Posterior cingulate gyrus (tissue), 11 donors: ENCODE results near the gene HECW1.
"Not testable (repeated sequence)": the region's sequence is repeated elsewhere in the genome, so short reads cannot be mapped to it uniquely, and the experiment has no call there.

Experiments
- DNase-seq, 10 donors: peaks; one replicate each; pipeline versions ENCODE4 v3.0.0 to v3.0.0-alpha.2; 2020 to 2021; ENCODE audit warnings: mixed read lengths in 3 of 10
- intact Hi-C: fragments of 100-400 bp; cut with DNase I; formaldehyde crosslinking; loops from one replicate; pipeline ENCODE4 v1.15.1; 2023

Gene HECW1

DNA sequence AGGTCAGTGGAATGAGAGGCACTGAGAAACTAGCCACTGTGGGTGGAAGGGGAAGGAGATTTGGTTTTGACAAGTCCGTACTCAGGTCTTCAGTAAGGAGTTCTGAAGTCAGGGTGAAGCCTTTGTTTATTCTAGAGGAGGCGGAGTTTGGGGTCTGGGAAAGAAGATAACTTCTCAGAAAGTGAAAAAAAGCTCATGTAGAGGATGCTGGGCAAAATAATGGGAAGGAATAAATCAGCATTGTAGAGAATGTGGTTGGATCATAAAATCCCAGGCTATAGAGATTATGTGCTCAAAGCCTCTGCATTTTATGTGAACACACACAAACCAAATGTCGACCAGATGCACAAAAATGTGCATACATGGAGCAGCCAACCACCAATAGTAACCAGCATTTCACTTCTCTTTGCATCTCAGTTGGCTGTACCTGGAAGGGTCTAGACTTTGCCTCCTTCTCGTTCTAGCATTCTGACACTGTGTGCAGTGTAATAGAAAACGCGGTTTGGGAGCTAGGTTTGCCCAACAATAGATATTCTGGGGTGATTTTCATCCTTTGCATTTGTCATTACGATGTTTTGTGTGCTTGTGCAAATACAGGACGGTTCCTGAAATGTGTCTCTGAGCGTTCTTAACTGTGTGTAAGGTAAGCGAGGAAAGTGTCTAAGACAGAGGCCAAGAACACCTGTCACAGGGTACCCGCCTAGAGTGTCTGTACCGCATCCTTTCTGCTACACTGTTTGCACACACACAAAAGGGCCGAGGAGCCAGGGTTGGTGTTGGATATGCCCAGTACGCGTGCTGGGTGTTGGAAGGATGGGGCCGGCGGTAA is 603 bp upstream of the HECW1 start:
- DNase-seq: no peak
- intact Hi-C loops: no loop called here

- intact Hi-C loops: no loop called here
- peak in 7 of 10 donors; percentile 11 to 88 (median 27) for DNase-seq
Observed at GRCh38 chr7:43112941-43113621, 634 bp downstream of the HECW1 start.

DNA sequence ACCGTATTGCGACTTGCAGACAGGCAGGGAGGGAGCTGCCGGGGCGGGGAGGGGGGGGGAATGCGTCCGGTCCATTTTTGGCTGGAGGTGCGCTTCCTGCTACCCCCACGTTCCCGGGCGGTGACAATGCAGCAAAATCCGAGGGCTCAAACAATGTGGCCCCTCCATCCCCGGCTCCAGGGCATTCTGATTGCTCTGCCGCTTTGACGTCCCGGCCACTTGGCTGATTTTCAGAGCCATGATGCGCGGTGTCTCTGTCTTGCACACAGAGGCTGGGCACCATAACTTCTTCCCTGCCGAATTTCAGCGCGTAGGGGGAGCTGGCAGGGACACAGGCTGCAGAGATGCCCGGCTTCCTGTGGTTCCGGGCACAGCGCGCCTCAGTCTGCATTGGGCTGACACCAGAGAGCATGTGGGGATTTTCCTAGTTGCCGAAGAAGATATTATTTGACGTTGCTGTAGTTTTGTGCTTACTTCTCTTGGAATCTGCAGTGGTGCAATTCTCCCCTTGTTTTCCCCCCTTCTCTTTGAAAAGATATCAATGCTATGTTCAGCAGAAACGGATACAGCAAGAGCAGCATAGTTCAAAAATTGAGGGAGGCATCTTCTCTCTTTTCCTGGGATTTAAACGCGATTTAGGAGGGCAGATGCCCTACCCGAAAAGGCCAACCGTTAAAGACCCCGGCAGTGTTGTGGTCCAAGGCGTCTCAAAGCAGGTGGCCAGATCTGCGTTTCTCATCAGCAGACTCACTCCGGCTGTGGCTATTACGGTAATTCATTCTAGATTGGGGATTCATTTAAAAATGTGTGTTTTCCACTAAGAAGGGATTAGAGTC is 1.4 kb downstream of the HECW1 start:
- DNase-seq: peak; percentile 19 to 93 (median 62)
- intact Hi-C loops: no loop called here

GRCh38 chr7:43114458-43114780 is 2.0 kb downstream of the HECW1 start:
- intact Hi-C loops: no loop called here
- DNase-seq: no peak

DNA sequence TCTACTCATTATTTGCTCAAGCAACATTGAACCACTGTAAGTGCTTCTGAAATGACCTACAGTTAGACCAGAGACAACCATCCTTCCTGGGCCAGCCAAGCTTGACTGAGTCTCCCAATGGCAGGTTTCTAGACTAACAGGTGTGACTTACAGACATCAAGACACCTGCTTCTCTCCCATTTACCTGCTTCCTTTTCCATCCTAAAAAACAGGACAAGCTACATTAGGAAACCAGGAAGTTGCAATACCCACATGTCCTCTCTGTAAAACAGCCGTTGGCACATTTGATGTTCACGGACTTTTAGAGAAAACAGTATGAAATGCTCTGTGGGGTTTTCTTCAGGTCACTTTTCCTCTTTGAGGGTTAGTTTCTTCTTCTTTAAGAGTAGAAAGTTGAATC is 4.0 kb downstream of the HECW1 start:
- no peak for DNase-seq
- intact Hi-C loops: no loop called here

DNA sequence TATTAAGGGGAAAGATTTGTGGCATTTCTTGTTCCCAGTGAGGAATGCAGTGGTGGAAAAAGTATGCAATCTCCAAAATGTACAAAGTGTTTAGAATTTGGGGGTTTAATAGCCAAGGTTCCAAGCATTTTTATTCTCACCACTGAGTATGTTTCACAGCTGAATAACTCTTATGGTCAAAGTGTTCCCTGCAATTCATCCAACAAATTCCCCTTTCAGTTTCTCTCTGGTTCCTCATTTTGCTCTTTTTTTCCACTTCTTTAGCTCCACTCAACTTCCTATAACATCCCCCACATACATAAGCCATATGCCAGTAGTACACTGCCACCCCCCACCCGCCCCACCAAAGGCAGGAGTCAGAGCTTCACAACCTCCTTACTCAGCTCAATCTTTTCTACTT is 4.6 kb downstream of the HECW1 start:
- DNase-seq: no peak
- intact Hi-C loops: no loop called here

DNA sequence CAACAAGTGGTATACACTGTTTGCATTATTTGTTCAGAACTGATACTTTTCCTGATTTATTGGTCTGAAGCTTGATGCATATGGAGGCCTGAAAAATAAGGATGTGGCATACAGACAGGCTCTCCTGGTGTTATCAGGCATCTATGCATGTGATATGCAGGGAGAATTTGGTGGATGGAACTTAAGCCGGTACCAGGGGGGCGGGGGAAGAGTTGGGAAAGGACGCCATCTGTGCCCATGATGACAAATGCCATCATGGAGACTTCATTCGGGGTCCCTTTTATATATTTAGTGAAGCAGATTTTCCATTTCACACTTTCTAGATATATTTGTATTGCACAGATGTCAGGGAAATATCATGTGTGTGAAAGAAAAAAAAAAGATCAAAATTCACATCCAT is 5.4 kb downstream of the HECW1 start:
- peak in 3 of 10 donors; percentile 14 to 82 (median 79) for DNase-seq
- intact Hi-C loops: no loop called here

GRCh38 chr7:43118313-43118712 is 5.9 kb downstream of the HECW1 start:
- intact Hi-C loops: no loop called here

GRCh38 chr7:43119371-43120075 is 7.1 kb downstream of the HECW1 start:
- DNase-seq: no peak
- intact Hi-C loops: no loop called here

More at GRCh38 chr7:43118313-43118712, 5.9 kb downstream of the HECW1 start:
- no peak for DNase-seq

- no peak for DNase-seq
- intact Hi-C loops: no loop called here
Observed at GRCh38 chr7:43121973-43122372, 9.5 kb downstream of the HECW1 start.

DNA sequence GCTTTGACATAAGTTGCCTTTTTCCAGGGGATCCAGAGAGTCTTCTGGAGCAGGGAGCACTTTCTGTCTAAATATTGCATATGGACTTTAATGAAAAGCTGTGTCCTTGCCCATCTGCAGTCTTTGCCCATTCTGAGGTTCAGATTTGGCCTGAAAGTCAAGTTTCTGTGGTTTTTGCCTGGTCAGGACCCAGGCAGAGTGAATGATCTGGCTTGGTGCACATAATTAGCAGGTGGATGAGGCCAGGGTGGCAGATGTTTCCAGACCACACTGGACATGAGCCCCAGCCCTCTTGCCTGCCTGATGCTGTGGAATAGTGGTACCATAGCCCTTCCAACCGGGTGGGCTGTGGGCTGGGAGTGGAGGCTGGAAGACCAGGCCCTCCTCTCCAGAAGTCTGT is 11.0 kb downstream of the HECW1 start:
- intact Hi-C loops: no loop called here
- no peak for DNase-seq

DNA sequence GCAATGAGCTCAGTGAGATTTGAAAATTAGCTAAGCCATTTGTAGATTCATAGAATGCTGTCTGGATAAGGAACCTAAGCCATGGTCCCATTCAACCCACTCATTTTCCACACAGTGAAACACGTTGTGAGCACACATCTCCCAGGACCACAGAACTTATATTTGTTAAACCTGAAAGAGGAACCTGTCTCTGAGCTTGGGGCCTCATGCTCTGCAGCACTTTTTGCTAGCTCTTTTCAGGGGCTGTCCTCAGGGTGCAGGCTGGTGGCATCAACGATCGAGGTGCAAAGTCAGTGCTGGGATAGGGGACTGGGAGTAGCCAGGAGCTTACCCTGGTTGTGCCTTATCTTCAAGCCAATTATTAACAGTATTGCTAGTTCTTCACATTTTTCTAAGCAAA is 11.9 kb downstream of the HECW1 start:
- intact Hi-C loops: no loop called here
- no peak for DNase-seq

DNA sequence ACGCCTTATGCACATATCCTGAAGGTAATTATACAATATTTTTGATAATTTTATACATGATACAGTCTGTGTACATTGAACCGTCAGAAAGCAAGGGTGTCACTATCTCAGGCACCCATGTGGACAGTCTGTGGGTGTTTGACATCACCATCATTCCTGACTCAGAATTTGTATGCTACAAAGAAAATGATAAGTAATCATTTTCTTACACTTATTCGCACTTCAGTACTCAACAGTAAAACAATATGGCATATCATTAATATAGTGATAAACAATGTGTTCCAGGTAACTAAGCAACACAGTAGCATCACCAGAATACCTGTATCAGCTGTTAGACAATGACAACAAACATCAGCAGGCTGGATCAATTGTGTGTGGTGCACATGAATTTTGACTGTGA is 17.9 kb downstream of the HECW1 start:
- intact Hi-C loops: no loop called here
- DNase-seq: no peak

- intact Hi-C loops: no loop called here
- no peak for DNase-seq
Observed at GRCh38 chr7:43135129-43135528, 22.7 kb downstream of the HECW1 start.

GRCh38 chr7:43136064-43136463 is 23.6 kb downstream of the HECW1 start:
- DNase-seq: no peak
- intact Hi-C loops: no loop called here

DNA sequence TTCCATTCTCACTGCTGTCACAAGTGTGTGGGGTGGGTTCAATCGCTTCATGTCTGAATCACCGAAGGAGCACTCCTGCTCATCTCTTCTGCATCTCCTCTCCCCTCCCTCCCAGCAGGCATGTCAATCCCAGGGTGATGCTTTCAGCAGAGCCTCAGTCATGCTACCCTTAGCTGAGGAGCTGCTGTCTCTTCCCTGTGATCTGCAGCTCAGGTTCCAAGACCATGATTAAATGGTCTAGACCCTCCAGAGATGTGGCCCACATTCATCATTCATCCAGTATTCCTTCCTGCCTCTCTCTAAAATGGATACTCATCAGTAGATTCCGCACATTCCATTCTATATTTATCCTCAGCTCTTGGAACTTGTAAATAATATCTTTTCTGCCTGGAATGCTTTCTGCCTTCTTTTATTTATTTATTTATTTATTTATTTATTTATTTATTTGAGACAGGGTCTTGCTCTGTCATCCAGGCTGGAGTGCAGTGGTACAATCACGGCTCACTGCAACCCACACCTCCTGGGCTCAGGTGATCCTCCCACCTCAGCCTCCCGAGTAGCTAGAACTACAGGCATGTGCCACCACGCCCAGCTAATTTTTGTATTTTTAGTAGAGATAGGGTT is 24.8 kb downstream of the HECW1 start:
- DNase-seq, intact Hi-C loops: not testable (repeated sequence)

GRCh38 chr7:43137811-43138210 is 25.4 kb downstream of the HECW1 start:
- intact Hi-C loops: no loop called here
- no peak for DNase-seq

- no peak for DNase-seq
- intact Hi-C loops: no loop called here
Observed at GRCh38 chr7:43138710-43139109, 26.3 kb downstream of the HECW1 start.

DNA sequence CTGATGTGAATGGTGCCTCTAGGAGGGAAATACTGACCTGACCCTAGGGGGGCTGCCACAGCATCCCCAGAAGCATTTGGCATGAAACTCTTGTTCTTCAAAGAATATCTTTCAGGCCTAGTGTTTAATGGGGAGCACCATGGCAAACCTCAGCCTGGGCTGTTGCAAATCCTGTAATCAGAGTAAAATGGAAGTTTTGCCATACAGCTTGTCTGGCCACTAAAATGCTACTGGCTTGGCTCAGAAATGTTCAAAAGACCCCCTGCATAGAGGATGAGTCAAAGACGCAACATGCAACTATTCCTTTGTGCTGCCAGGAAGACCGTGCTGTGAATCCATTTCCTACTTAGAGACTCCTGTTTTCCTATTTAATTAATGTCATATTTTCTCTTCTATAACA is 26.7 kb downstream of the HECW1 start:
- no peak for DNase-seq
- intact Hi-C loops: no loop called here

DNA sequence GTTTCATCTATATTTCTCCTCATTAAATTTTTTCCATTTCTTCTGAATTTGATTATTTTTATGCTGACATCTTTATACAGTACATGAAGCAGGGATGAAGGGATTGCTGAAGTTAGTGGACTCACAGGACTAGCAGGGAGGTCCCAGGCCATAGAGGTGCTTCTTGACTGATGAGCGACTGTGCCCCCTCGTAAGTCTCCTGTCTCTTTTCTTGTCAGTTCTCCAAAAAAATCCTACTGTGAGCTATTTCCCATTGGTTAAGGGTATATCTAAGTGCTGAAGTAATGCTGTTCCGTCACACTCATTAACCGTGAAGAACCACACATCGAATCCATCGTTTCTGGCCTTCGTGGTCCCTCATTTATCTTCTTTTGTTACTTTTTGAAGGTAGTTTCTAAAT is 27.7 kb downstream of the HECW1 start:
- intact Hi-C loops: no loop called here
- DNase-seq: no peak
